ENCODE data around the gene CGREF1.

Gene CGREF1

DNA sequence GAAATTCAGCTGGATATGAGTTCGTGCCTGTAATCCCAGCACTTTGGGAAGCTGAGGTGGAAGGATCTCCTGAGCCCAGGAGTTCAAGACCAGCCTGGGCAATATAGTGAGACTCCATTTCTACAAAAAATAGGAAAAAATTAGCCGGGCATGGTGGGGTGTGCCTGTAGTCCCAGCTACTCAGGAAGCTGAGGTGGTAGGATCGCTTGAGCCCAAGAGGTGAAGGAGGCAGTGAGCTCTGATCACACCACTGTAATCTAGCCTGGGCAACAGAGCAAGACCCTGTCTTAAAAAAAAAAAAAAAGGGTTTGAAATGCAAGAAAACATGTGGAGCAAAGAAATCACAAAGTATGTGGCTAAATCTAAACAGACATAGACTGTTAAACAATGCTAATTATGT lies 9.8 kb downstream of the CGREF1 start:
- no peak for DNase-seq

DNA sequence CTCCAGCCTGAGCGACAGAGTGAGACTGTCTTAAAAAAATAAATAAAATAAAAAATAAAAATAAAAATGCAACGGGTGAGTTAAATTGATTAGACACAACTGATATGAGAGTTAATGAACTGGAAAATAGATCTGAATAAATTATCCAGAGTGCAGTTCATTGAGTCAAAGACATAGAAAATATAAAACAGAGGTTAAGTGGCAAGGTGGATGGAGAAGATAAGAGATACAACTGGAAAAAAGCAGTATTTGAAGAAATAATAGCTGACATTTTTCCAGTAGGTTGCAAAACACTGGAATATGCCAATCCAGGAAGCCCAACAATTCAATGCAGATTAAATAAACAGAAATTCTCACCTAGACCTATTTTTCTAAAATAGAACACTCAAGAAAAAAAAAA lies 10.7 kb downstream of the CGREF1 start:
- no peak for DNase-seq

DNA sequence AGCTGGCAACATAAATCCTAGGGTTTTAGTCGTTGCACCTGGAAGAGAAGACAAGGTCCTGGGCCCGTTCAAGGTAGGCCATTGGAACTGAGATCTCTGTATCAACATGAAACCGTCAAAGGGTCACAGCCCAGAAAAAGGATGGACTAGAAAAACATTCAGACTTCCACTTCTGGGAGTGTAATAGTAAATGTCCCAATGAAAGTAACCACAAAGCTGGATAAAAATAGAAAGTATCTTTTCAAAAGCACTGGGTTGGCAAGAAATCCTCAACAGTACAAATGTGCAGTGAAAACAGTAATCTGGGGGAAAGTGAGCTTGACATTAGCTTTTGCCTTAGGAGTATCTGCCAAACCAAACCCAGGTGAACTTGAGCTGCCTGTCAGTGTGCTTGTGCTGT lies 12.9 kb downstream of the CGREF1 start:
- no peak for DNase-seq

DNA sequence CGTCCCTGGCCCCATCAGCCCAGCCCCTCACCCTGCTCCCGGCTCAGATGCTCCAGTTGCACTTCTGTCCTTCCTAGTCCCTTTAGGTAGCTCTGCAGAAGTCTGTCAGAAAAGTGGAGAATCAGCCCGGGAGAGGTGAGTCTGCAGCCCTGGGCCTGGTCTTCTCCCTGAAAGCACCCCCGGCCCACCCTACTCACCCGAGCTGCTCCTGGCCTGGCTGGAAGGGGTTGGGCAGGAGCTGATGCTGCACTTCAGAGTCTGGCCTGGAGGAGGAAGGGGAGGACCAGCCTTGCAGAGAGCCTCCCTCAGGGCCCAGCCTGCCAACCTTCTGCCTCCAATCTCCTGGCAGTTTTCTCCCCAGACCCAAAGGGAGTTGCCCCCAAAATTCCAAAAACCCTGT lies 16.6 kb downstream of the CGREF1 start:
- no peak for DNase-seq

DNA sequence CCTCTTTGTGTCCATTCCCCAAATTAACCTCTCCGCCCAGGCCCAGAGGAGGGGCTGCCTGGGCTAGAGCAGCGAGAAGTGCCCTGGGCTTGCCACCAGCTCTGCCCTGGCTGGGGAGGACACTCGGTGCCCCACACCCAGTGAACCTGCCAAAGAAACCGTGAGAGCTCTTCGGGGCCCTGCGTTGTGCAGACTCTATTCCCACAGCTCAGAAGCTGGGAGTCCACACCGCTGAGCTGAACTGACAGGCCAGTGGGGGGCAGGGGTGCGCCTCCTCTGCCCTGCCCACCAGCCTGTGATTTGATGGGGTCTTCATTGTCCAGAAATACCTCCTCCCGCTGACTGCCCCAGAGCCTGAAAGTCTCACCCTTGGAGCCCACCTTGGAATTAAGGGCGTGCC lies 18.9 kb downstream of the CGREF1 start:
- no peak for DNase-seq

DNA sequence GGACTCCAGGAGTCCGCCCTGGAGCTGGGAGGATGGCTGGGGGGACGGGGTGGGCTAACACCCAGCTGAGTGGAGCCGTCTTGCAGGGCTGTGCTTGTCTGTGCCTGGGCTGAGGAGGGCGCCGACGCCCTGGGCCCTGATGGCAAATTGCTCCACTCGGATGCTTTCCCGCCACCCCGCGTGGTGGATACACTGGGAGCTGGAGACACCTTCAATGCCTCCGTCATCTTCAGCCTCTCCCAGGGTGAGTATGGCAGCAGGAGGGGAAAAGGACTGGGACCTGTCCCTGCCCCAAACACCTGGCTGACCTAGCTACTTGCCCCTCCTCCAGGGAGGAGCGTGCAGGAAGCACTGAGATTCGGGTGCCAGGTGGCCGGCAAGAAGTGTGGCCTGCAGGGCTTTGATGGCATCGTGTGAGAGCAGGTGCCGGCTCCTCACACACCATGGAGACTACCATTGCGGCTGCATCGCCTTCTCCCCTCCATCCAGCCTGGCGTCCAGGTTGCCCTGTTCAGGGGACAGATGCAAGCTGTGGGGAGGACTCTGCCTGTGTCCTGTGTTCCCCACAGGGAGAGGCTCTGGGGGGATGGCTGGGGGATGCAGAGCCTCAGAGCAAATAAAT lies 19.5 kb downstream of the CGREF1 start:
- no peak for DNase-seq

DNA sequence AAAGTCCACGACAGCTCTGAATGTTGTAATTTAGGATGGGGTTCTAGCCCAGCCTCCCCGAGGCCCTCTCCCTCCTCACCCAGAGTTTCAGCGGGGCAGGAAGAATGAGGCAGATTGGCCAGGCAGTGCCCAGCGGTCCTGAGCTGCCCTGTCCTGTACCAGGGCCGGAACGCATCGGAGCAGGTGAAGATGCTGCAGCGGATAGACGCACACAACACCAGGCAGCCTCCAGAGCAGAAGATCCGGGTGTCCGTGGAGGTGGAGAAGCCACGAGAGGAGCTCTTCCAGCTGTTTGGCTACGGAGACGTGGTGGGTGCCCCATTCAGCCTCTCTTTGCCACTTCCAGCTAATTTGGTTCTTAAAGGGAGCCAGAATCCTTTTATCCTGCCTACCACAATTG lies 21.6 kb downstream of the CGREF1 start:
- no peak for DNase-seq

DNA sequence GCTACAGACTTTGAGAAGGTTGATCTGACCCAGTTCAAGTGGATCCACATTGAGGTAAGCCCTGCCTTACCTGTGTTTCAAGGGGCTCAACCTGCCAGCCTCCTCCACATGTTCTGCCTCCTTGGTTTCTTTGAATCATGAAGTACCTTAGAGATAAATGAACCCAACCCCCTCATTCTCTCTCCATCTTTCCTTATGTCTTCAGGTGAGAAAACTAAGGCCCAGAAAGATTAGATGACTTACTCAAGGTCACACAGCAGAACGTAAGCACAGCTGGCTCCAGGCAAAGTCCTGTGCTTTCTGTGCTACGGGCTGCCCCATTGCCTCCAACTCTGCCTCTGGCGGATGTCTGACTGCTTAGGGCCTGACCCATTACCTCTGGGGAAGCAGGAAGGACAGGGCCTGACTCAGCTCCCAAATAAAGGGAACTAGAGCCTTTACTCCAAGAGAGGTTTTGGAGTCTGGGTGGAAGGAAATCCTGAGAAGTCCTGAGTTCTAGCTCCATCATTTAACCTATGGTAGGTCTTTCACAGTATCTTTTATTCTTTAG lies 22.1 kb downstream of the CGREF1 start:
- no peak for DNase-seq

DNA sequence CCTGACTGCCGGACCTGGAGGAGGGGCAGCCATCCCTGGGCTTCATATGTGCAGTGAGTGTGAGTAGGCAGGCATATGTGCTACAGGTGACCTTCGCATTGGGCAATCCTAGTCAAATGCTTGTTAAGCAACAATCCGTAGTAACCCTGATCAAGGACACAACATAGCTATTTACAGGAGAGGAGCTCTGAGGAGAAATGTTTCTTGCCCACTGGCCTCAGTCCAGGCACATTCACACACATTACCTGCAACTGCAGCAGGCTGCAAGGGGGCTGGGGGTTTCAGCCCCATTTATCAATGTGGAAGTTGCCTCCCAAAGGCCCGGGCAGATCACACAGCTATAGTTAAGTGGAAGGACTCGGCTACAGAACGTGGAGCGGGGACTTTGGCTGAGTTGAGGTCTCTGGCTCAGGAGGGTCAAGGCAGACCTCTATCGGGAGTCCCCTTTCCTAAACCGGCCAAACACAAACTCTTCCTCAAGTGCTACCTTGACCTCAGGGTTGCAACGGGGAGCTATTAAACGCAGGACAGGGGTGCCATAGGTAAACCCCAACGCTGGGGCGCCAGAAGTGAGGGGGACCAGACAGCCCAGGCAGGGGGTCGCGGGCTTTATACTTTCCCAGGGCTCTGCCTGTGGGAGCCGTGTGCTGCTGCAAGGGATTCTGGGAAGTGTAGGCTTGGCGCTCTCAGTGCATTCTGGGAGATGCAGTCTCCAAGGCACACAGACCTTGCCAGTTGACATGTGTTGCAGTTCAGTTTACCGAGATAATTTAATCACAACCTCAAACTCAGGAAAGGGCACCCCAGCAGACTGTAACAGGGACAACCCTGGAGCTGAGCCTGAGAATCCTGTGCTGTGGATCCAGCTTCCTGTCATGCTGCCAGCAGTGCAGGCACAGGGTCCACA lies 22.9 kb downstream of the CGREF1 start:
- peak; percentile 54 to 77 for DNase-seq

DNA sequence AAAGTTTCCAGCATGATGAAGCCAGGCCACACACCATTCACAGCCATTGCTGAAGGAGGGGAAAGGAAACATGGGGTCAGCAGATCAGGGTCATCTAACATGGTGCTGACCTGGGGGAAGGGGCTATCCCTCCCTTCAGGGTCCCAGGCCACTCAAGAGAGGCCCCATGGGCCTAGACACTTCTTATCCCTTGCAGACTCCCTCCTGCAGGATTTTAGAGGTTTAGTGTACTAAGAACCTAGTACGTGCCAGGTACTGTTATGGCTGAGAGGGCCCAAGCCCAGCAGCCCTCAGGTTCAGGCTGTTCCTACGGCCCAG lies 23.5 kb downstream of the CGREF1 start:
- no peak for DNase-seq

DNA sequence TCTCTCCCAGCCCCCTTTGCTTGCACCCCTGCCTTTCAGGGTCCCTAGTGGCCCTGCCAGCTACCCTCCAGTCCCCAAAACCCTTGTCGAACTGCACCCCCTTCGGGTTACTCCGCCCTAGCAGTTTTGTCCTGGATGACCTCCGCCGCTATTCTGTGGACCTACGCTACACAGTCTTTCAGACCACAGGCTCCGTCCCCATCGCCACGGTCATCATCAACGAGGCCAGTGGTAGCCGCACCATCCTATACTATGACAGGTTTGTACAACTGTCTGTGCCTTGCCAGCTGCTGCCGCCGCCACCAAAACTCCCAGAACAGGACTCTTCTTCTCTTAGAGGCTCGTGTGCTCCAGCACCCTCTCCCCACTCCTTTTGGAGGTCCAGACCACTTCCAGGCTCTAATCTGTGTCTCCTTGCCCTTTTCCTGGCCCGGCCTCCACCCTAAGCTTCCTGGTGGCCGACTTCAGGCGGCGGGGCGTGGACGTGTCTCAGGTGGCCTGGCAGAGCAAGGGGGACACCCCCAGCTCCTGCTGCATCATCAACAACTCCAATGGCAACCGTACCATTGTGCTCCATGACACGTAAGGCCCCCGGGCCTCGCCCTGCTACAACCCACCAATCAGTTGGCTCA lies 24.5 kb downstream of the CGREF1 start:
- DNase-seq: no peak

DNA sequence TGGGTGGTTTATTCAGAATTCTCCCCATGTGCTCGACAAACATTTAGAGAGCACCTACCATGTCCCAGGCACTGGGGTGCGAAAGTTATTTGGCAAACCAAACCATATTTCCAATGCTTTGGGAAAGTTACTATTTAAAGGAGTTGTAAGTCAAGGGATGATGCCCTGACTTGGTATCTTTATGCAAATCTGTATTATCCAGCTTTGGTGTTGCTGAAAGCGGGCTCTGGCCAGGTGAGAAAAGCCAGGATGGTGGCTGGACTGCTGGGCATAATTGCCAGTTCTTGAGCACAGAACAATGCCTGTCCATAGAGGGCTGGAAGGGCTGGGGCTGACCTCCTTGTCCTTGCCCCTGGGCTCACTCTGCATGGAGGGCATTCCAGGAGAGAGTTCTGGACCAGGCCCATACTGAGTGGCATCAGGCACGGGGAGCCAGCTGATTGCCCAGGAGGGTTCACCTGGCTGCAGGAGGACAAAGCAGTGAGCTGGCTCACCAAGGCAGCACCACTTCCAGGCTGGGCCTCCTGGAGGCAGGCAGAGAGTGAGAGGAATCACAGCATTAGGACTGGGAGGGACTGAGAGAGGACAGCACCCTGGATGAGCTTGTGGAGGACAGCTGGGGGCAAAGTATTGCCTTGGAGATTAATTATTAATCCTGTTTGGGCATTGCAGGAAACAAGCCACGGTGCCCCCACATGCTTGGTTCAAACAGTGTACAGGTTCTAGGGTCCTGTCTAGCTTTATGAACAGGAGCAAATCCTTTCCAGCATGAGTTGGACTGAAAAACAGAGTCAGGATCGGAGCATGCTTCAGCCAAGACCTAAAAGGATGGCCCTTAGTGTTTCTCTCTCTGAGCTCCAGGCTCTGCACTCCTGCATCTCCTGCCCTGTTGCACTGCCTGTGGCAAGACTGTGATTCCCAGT lies 25.2 kb downstream of the CGREF1 start:
- DNase-seq: no peak

DNA sequence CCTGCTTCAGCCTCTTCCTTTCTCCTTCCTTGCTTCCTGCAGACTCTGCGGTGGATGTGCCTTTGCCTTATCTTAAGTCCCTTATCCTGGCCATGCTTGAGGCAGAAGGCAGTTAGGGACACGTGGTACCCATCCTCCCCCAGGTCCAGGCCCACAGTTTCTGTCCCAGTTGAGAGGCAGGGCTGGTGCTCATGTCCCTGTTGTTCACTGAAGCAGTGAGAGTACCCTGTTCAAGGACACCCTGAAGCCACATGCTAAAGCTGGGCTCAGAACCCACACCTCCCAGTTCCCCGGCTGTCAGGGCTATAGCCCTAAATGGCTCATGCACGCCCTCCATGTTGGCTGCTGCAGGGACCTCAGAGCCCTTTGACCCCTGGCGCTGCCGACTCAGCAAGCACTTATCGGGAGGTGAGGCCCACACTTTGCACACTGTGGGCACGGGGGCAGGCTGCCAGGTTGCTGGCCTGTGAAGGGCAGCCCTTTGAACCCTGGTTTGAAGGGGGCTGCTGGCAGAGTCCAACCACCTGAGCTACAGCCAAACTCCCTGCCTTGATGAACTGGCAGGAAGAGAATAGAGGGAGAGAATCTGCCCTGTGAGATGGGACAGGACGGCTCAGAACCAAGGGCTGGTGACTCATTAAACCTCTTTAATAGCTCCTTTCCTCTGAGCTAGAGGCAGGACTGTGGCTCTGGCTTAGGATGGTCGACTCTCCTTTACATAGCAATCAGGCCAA lies 26.1 kb downstream of the CGREF1 start:
- no peak for DNase-seq

DNA sequence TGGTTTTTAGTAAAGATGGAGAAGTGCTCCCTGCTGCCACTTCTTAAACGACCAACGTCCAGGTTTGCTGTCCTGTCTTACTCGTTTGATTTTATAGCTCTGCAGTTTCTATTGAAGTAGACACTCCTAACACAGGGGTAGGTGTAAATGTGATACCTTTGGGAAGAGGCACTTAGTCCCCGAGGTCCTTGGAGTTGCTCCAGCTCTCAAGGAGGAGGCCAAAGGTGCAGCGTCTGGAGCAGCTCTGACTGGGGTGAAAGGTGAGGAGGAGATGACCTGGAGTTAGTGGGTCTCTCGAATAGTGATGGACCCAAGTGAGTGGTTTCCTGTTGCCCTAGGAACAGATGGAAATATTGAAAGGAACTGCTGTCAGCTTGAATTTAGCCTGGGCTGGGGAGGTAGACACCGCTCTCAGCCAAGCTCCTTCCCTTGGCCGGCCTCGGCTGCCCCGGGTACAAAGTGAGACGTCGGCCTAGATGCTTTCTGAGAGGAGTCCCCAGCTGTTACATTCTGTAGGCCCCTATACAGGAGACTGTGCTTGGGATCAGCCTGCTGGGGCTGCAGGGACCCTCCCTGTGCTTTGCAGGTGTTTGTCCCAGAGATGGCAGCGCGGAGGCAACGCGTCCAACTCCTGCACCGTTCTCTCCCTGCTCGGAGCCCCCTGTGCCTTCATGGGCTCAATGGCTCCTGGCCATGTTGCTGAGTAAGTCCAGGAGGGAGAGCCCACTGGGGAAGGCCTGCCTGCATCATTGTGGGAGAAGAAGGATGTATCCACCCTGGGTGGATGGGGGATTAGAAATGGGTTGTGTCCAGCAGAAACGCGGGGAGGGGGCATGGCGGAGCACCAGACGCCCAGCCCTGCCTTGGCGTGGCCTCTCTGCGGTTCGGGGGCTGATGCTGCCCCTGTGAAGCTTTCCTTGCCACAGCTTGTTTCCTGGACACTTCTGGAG lies 26.9 kb downstream of the CGREF1 start:
- no peak for DNase-seq

DNA sequence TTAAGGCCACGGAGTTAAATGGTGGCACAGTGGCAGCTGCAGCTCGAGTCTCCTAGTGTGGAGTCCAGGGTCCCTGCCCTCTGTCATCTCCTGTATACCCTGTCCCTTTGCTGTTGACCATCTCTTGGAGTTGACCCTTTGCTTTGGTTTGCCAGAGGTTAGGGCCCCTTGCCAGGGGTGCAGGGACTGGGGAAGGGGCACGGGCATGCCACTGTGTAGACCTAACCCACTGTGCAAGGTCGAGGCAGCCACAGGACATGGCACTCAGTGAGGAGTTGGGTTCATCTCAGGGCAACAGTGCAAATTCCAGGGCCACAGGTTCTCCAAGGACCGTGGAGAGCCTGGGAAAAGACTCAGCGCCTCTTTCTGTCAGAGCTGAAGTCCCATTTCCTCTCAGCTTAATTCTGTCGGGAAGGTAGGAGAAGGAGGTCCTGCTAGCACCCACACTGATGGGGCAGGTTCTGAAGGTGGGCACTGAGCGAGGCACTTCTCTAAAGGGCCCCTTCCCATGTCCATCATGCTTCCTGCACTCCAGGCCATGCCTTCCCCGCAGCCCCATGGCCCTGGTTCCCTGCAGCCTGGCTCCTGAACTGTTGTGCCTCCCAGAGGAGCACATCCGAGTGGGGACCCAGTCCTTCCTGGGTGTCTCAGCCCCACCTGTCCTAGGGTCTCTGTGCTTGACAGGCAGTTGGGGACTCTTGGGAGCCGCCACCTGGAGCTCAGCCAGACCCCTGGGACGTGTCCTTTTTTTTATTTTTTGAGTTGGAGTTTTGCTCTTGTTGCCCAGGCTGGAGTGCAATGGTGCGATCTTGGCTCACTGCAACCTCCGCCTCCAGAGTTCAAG lies 29.6 kb downstream of the CGREF1 start:
- DNase-seq: no peak

DNA sequence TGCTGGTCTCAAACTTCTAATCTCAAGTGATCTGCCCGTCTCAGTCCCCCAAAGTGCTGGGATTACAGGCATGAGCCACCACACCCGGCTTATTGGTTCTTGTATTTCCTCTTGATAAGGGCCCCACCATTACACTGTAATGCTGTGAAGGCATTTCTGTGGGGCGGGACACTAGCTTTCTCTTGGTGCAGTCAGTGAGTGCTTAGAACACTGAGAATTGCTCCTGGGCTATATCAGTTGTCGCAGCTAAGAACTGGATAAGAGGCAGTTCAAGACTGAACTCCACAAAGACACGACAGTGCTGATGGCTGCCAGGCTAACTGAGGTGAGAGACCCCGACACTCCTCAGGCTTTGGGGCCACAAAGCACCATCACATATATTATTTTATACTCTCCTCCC lies 30.3 kb downstream of the CGREF1 start:
- no peak for DNase-seq

DNA sequence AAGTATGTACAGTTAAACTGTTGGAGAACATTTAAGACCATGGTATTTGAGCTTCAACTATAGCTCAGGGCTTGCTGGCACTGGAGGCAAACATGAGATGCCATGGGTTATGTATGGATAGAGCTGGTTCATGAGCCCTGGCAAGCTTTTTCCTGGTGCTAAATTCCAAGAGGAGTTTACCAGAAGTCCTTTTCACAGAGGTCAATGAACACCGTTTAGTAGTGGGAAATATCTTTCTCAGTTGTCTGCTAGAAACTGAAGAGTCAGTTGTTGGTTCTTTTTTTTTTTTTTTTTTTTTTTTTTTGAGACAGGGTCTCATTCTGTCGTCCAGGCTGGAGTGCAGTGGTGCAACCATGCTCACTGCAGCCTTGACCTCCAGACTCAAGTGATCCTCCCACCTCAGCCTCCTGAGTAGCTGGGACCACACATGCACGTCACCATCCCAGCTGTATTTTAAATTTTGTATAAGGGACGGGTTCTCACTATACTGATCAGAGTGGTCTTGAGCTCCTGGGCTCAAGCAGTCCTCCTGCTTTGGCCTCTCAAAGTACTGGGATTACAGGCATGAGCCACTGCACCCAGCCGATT lies 31.0 kb downstream of the CGREF1 start:
- no peak for DNase-seq

DNA sequence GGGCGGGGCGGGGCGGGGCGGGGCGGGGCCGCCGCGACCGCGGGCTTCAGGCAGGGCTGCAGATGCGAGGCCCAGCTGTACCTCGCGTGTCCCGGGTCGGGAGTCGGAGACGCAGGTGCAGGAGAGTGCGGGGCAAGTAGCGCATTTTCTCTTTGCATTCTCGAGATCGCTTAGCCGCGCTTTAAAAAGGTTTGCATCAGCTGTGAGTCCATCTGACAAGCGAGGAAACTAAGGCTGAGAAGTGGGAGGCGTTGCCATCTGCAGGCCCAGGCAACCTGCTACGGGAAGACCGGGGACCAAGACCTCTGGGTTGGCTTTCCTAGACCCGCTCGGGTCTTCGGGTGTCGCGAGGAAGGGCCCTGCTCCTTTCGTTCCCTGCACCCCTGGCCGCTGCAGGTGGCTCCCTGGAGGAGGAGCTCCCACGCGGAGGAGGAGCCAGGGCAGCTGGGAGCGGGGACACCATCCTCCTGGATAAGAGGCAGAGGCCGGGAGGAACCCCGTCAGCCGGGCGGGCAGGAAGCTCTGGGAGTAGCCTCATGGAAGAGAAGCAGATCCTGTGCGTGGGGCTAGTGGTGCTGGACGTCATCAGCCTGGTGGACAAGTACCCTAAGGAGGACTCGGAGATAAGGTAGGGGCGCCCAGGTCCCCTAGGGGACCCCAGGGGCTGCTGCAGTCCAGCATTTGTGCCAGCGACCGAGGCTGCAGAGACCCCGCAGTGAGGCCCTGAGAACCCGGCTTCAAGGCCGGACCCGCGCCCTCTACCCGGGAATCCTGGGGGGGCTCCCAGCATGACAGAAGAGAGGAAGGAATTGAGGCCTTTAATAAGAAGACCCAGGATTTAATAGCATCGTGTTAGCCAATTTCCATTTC lies 32.0 kb downstream of the CGREF1 start, which contains the start of gene KHK:
KHK (plus strand) TSS at position 49 of the 870 bp plus-strand sequence; CDS start at position 537, 488 bp downstream.
- peak in 1 of 2 experiments; percentile 37 for DNase-seq

Data from NCI-H446 (cell line).